Measurements from ENCODE around the gene NGFR. TPM values are rescaled to one million over a fixed set of nuclear protein-coding genes. Genes with fewer than 3 reads are reported as not detected.

NGFR gene
- total RNA-seq, 1 experiment from 2014 or later: 11.3 TPM

GRCh38 chr17:49452201-49452600 is 42.9 kb upstream of the NGFR start (continued):
- TF ChIP-seq ERG (CRISPR knock-in tag; IDR thresholded peaks at IDR 0.05): no peak
- no peak for TF ChIP-seq ZNF232 (CRISPR knock-in tag; IDR thresholded peaks at IDR 0.05)
- TF ChIP-seq ZBTB21 (CRISPR knock-in tag; IDR thresholded peaks at IDR 0.05; ENCODE audit: borderline replicate concordance): no peak
- TF ChIP-seq SMAD4 (CRISPR knock-in tag; IDR thresholded peaks at IDR 0.05): no peak
- TF ChIP-seq ZNF263 (CRISPR knock-in tag; IDR thresholded peaks at IDR 0.05; ENCODE audit: low read depth): no peak
- TF ChIP-seq ATF6 (CRISPR knock-in tag; IDR thresholded peaks at IDR 0.05): no peak
- TF ChIP-seq GABPB1 (CRISPR knock-in tag; IDR thresholded peaks at IDR 0.05): no peak
- no peak for TF ChIP-seq JUN (CRISPR knock-in tag; IDR thresholded peaks at IDR 0.05)
- no peak for TF ChIP-seq PREB (CRISPR knock-in tag; IDR thresholded peaks at IDR 0.05; ENCODE audit: borderline replicate concordance)
- no peak for TF ChIP-seq MYBL2 (CRISPR knock-in tag; IDR thresholded peaks at IDR 0.05)

DNA sequence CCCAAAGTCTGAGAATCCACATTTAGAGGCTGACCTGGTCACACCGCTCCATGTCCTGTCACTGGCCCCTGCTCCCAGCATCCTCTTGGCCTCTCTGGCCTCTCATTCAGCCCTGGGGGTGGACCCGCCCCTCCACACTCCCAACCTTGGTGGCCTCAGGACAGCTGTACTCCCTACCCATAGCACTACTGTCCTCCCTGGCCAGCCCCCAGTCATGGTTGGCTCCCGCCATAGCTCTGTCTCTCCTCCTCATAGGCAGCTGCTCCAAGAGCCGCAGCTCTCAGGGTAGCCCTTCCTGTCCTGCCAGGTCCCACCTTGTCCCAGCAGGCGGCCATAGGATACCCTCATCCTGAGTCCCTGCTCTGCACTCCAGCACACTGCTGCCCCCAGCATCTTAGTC is 42.4 kb upstream of the NGFR start:
- H3K4me3 Mint-ChIP-seq: no peak overlapping the region
- H3K27ac Mint-ChIP-seq: no peak overlapping the region
- H3K36me3 Mint-ChIP-seq: no peaks in the 10 kb centered on the region
- DNase-seq (ENCODE audit: low spot score) (no peak), ATAC-seq (no peak)
- no peaks in the 10 kb centered on the region for H3K9me3 Mint-ChIP-seq
- ChIA-PET POLR2A (no interaction called here), CTCF (interaction anchor here (1.4 to 3.2 kb wide), 3 partner anchors 14 to 104 kb away, joined by 5 to 9 read pairs (median 5); no protein-coding TSS in a partner anchor)
- H3K27me3 Mint-ChIP-seq (ENCODE audit: low read depth): no peaks in the 10 kb centered on the region; the same call in none of the 2 replicates
- peaks cover 27% of the 10 kb centered on the region for H3K4me1 Mint-ChIP-seq
- TF ChIP-seq ZNF396 (CRISPR knock-in tag; IDR thresholded peaks at IDR 0.05; ENCODE audit: borderline replicate concordance): no peak
- no peak for TF ChIP-seq RORB (CRISPR knock-in tag; IDR thresholded peaks at IDR 0.05)
- TF ChIP-seq ARID4B (CRISPR knock-in tag; IDR thresholded peaks at IDR 0.05; ENCODE audit: borderline replicate concordance): no peak
- TF ChIP-seq, protein P1, sequence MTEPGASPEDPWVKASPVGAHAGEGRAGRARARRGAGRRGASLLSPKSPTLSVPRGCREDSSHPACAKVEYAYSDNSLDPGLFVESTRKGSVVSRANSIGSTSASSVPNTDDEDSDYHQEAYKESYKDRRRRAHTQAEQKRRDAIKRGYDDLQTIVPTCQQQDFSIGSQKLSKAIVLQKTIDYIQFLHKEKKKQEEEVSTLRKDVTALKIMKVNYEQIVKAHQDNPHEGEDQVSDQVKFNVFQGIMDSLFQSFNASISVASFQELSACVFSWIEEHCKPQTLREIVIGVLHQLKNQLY (CRISPR knock-in tag; IDR thresholded peaks at IDR 0.05): no peak
- TF ChIP-seq, protein P2, sequence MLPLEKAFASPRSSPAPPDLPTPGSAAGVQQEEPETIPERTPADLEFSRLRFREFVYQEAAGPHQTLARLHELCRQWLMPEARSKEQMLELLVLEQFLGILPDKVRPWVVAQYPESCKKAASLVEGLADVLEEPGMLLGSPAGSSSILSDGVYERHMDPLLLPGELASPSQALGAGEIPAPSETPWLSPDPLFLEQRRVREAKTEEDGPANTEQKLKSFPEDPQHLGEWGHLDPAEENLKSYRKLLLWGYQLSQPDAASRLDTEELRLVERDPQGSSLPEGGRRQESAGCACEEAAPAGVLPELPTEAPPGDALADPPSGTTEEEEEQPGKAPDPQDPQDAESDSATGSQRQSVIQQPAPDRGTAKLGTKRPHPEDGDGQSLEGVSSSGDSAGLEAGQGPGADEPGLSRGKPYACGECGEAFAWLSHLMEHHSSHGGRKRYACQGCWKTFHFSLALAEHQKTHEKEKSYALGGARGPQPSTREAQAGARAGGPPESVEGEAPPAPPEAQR (CRISPR knock-in tag; IDR thresholded peaks at IDR 0.05): no peak
- TF ChIP-seq, protein P3, sequence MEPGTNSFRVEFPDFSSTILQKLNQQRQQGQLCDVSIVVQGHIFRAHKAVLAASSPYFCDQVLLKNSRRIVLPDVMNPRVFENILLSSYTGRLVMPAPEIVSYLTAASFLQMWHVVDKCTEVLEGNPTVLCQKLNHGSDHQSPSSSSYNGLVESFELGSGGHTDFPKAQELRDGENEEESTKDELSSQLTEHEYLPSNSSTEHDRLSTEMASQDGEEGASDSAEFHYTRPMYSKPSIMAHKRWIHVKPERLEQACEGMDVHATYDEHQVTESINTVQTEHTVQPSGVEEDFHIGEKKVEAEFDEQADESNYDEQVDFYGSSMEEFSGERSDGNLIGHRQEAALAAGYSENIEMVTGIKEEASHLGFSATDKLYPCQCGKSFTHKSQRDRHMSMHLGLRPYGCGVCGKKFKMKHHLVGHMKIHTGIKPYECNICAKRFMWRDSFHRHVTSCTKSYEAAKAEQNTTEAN (CRISPR knock-in tag; IDR thresholded peaks at IDR 0.05): no peak
- TF ChIP-seq, protein P4, sequence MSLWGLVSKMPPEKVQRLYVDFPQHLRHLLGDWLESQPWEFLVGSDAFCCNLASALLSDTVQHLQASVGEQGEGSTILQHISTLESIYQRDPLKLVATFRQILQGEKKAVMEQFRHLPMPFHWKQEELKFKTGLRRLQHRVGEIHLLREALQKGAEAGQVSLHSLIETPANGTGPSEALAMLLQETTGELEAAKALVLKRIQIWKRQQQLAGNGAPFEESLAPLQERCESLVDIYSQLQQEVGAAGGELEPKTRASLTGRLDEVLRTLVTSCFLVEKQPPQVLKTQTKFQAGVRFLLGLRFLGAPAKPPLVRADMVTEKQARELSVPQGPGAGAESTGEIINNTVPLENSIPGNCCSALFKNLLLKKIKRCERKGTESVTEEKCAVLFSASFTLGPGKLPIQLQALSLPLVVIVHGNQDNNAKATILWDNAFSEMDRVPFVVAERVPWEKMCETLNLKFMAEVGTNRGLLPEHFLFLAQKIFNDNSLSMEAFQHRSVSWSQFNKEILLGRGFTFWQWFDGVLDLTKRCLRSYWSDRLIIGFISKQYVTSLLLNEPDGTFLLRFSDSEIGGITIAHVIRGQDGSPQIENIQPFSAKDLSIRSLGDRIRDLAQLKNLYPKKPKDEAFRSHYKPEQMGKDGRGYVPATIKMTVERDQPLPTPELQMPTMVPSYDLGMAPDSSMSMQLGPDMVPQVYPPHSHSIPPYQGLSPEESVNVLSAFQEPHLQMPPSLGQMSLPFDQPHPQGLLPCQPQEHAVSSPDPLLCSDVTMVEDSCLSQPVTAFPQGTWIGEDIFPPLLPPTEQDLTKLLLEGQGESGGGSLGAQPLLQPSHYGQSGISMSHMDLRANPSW (CRISPR knock-in tag; conservative IDR thresholded peaks at IDR 0.05; ENCODE audit: low read depth): no peak
- TF ChIP-seq KAT7 (CRISPR knock-in tag; IDR thresholded peaks at IDR 0.05; ENCODE audit: borderline replicate concordance): no peak
- TF ChIP-seq NFYB (CRISPR knock-in tag; conservative IDR thresholded peaks at IDR 0.05; ENCODE audit: low read depth): no peak
- no peak for TF ChIP-seq FOXK1 (CRISPR knock-in tag; IDR thresholded peaks at IDR 0.05)
- TF ChIP-seq ZNF219 (CRISPR knock-in tag; IDR thresholded peaks at IDR 0.05; ENCODE audit: borderline replicate concordance): no peak

Measured in WTC11 (cell line).